ENCODE results near the gene TTYH1. TPM values are rescaled to one million over a fixed set of nuclear protein-coding genes. Genes with fewer than 3 reads are reported as not detected.

Gene TTYH1
- total and polyA plus RNA-seq, 9 of the 15 experiments (the other 6 are each of a cell fraction or from before 2014, with no cell fraction given): 0.08 TPM; not detected in 8

DNA sequence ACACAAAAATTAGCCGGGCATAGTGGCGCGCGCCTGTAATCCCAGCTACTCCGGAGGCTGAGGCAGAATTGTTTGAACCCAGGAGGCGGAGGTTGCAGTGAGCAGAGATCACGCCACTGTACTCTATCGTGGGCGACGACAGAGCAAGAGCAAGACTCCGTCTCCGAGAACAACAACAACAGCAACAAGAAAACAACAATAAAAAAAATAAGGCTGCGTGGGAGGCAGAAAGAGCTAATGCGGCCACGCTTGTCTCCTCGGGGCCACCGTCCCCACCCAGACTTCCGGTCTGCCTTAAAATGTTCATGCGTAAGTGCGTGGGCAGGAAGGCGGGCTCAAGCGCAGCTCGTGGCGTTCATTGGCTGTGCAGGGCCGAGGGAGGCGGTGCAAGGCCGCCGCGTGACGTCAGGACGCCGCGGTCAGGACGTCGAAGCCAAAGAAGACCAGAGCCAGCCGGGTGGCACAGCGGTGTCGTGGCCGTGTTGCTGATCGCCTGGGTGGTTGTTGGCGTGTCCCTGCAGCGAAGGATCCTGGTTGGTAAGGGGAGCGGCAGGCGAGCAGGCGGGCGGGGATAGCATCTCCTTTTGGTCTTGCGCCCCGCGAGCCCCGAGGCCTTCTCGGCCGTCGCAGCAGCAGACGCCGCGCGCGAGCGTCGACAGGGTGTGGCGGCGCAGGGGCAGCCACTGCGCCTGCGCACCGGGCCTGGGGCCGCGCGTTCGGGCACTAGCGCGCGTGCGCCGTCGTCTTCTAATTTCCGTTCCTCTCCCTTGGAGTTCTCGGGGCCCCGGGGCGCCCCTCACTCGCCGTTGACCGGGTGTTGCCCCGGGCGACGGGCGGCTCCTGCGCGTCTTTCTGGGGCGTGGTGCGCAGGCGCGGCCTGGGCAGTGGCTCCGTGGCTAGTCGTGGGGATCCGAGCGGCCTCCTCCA is 33.8 kb downstream of the TTYH1 start, which contains the start of gene LENG8 (continued):
- no peak for TF ChIP-seq YBX1 (IDR thresholded peaks at IDR 0.05)
- TF ChIP-seq, protein P1, sequence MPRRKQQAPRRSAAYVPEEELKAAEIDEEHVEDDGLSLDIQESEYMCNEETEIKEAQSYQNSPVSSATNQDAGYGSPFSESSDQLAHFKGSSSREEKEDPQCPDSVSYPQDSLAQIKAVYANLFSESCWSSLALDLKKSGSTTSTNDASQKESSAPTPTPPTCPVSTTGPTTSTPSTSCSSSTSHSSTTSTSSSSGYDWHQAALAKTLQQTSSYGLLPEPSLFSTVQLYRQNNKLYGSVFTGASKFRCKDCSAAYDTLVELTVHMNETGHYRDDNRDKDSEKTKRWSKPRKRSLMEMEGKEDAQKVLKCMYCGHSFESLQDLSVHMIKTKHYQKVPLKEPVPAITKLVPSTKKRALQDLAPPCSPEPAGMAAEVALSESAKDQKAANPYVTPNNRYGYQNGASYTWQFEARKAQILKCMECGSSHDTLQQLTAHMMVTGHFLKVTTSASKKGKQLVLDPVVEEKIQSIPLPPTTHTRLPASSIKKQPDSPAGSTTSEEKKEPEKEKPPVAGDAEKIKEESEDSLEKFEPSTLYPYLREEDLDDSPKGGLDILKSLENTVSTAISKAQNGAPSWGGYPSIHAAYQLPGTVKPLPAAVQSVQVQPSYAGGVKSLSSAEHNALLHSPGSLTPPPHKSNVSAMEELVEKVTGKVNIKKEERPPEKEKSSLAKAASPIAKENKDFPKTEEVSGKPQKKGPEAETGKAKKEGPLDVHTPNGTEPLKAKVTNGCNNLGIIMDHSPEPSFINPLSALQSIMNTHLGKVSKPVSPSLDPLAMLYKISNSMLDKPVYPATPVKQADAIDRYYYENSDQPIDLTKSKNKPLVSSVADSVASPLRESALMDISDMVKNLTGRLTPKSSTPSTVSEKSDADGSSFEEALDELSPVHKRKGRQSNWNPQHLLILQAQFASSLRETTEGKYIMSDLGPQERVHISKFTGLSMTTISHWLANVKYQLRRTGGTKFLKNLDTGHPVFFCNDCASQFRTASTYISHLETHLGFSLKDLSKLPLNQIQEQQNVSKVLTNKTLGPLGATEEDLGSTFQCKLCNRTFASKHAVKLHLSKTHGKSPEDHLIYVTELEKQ (CRISPR knock-in tag; IDR thresholded peaks at IDR 0.05): no peak
- TF ChIP-seq RHOXF2B (CRISPR knock-in tag; conservative IDR thresholded peaks at IDR 0.05): no peak
- no peak for TF ChIP-seq ADNP (tag; IDR thresholded peaks at IDR 0.05)
- peak; percentile 92 for TF ChIP-seq ELF1 (tag; IDR thresholded peaks at IDR 0.05)
- TF ChIP-seq CSDE1 (IDR thresholded peaks at IDR 0.05): peak in 1 of 2 experiments; percentile 12; a peak in 1 of 4 replicates
- TF ChIP-seq MIER1 (IDR thresholded peaks at IDR 0.05; ENCODE audit: low read depth): 0 out of 2 replicates have a peak, but pooled peaks have one; percentile 13
- no peak for TF ChIP-seq HNRNPK (IDR thresholded peaks at IDR 0.05; ENCODE audit: low read depth, low read length, poor library complexity, severe bottlenecking)
- 0 out of 2 replicates have a peak, but pooled peaks have one; percentile 35 for TF ChIP-seq GTF2F1 (IDR thresholded peaks at IDR 0.05; ENCODE audit: low read depth, low read length)
- TF ChIP-seq RFX1 (IDR thresholded peaks at IDR 0.05): peak; percentile 80
- peak; percentile 90 for TF ChIP-seq NFRKB (IDR thresholded peaks at IDR 0.05; ENCODE audit: low read depth)
- TF ChIP-seq, protein P2, sequence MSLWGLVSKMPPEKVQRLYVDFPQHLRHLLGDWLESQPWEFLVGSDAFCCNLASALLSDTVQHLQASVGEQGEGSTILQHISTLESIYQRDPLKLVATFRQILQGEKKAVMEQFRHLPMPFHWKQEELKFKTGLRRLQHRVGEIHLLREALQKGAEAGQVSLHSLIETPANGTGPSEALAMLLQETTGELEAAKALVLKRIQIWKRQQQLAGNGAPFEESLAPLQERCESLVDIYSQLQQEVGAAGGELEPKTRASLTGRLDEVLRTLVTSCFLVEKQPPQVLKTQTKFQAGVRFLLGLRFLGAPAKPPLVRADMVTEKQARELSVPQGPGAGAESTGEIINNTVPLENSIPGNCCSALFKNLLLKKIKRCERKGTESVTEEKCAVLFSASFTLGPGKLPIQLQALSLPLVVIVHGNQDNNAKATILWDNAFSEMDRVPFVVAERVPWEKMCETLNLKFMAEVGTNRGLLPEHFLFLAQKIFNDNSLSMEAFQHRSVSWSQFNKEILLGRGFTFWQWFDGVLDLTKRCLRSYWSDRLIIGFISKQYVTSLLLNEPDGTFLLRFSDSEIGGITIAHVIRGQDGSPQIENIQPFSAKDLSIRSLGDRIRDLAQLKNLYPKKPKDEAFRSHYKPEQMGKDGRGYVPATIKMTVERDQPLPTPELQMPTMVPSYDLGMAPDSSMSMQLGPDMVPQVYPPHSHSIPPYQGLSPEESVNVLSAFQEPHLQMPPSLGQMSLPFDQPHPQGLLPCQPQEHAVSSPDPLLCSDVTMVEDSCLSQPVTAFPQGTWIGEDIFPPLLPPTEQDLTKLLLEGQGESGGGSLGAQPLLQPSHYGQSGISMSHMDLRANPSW (CRISPR knock-in tag; IDR thresholded peaks at IDR 0.05): peak; percentile 42; the same call in 1 of the 2 replicates
- no peak for TF ChIP-seq ZBED1 (IDR thresholded peaks at IDR 0.05)
- no peak for TF ChIP-seq TAL1 (IDR thresholded peaks at IDR 0.05)
- TF ChIP-seq HCFC1 (IDR thresholded peaks at IDR 0.05; ENCODE audit: low read depth, low read length): peak; percentile 39; the same call in 1 of the 2 replicates
- TF ChIP-seq CCNT2 (IDR thresholded peaks at IDR 0.05; ENCODE audit: borderline replicate concordance, extremely low read depth, insufficient read length, low read depth, low read length): peak; percentile 69
- TF ChIP-seq NRF1 (conservative IDR thresholded peaks at IDR 0.05 in 1 of 2, IDR thresholded peaks at IDR 0.05 in 1 of 2): peak; percentile 98
- TF ChIP-seq, protein P3, sequence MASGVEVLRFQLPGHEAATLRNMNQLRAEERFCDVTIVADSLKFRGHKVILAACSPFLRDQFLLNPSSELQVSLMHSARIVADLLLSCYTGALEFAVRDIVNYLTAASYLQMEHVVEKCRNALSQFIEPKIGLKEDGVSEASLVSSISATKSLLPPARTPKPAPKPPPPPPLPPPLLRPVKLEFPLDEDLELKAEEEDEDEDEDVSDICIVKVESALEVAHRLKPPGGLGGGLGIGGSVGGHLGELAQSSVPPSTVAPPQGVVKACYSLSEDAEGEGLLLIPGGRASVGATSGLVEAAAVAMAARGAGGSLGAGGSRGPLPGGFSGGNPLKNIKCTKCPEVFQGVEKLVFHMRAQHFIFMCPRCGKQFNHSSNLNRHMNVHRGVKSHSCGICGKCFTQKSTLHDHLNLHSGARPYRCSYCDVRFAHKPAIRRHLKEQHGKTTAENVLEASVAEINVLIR (CRISPR knock-in tag; IDR thresholded peaks at IDR 0.05): peak; percentile 90
- TF ChIP-seq, protein P4, sequence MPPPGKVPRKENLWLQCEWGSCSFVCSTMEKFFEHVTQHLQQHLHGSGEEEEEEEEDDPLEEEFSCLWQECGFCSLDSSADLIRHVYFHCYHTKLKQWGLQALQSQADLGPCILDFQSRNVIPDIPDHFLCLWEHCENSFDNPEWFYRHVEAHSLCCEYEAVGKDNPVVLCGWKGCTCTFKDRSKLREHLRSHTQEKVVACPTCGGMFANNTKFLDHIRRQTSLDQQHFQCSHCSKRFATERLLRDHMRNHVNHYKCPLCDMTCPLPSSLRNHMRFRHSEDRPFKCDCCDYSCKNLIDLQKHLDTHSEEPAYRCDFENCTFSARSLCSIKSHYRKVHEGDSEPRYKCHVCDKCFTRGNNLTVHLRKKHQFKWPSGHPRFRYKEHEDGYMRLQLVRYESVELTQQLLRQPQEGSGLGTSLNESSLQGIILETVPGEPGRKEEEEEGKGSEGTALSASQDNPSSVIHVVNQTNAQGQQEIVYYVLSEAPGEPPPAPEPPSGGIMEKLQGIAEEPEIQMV (tag; conservative IDR thresholded peaks at IDR 0.05; ENCODE audit: low read depth): no peak

Data from K562 (cell line).